GM08714 (cell line): ENCODE data around the gene C17orf100.
"Not testable (repeated sequence)": the region's sequence is repeated elsewhere in the genome, so short reads cannot be mapped to it uniquely, and the experiment has no call there.

ENCODE experiments used
- H3K4me3 ChIP-seq: fragments of 200-500 bp; sonication (Bioruptor generic); 2 replicates; pipeline ENCODE4 v1.5.1; 2014; ENCODE audit warnings: mild to moderate bottlenecking, low read length, inconsistent platforms
- ZNF274 ChIP-seq: IDR thresholded peaks from 2 replicates; pipeline ENCODE4 v1.6.1; 2012; ENCODE audit warnings: mild to moderate bottlenecking, low read depth, low read length

C17orf100 gene

DNA sequence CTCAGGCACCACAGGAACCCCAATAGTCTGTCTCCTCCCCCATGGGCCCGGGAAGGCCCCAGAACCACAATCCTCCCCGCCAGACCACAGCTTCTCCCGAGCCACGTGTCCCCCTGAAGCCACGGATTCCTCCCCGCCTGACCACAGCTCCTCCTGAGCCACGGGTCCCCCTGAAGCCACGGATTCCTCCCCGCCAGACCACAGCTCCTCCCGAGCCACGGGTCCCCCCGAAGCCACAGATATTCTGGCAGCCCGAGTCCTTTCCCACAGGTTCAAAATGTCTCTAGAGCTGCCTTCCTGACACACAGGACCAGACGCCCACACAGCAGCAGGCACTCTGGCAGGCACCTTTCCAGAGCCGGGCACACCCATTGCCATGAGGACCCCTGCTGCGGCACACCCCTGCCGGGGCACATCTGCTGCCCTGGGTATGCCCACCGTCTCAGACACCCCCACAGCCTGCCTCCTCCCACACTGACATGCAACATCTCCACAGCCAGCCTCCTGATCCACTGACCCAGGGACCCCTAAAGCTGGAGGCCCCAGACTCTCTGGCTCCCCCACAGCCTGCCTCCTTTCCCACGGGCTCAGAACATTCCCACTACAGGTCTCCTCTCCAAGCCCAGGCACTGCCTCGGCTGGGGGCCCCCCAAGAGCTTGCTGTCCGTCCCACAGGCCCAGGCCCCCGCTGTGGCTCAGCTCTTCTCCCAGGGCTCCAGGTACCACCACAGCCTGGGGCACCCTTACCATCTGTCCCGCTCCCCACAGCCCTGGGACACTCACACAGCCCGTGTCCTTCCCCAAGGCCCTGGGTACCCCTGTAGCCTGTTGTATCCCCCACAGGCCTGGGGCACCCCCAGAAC, 13.3 kb upstream of the C17orf100 start:
- TF ChIP-seq ZNF274 = no peak
- no peak overlapping the region for H3K4me3 ChIP-seq

DNA sequence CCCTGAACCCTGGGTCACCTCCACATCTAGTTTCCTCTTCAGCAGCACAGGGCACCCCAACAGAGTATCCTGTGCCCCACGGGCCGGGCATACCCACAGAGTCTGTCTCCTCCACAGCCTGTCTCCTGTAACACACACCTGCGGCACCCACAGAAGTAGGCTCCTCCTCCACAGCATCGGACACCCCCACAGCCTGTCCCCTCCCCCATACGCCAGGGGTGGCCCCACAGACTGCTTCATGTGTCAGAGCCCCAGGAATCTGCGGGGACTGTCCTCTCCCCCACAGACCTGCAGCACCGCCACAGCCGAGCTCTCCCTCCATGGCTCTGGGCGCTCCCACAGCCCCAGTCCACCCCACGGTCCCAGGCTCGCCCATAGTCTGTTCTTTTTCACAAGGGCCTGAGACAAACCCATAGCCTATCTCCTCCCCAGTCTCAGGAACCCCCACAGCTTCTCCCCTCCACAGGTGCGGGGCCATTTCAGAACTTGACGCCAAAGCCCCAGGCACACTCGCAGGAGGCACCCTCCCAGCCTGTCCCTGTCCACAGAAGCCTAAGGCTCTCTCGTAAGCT, 12.5 kb upstream of the C17orf100 start:
- peak overlapping the region; percentile 90 for H3K4me3 ChIP-seq
- TF ChIP-seq ZNF274 = no peak

DNA sequence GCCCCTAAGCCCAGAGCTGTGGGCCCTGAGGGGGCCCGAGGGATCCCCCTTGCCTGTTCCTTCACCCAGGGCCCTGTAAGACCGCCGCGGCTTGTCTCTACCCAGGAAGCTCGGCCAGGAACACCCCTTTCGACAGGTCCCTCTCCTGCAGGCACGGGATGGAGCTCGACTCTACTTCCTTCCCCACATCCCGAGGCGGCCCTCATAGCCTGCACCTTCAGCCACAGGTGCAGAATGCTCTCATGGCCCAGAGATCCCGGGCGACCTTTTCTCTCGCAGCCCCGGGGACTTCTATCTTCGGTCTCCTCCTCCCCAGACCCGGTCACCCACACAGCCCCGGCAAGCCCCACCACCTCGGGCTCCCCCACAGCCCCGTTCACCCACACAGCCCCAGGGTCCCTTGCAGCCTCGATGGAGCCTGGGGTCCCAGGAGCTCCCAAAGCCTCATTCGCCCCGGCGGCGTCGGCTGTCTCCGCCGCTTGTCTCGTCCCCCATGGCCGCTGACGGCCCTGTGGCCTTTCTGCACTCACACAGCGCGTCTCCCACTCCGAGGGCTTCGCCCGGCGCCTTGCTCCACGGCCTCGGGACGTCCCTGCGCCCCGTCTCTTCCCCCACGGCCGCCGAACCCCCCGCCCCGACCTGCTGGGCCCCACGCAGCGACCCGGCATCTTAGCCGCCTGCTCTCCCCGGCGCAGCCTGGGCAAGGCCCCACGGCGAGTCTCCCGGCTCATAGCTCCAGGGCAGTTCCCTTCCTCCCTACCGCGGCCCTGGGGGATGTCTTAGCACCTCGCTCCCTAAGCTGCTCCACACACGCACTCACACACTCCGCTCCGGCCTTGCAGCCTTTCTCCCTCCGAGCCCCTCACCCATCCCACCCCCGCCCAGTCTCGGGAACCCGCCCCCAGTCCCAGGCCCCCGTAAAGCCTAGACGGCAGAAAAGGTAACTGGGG, 11.7 kb upstream of the C17orf100 start:
- no peak for TF ChIP-seq ZNF274
- peak overlapping the region; percentile 90 for H3K4me3 ChIP-seq

- TF ChIP-seq ZNF274 = no peak
- H3K4me3 ChIP-seq = peak within 1 kb of the TSS; percentile 90
Observed at GRCh38 chr17:6640536-6641246, 10.9 kb upstream of the C17orf100 start, which contains the start of the genes KIAA0753 and TXNDC17. Gene KIAA0753 (minus strand): TSS chr17:6640711. CDS start chr17:6635103, 5,608 bp downstream. Gene TXNDC17 (plus strand): TSS chr17:6641060. CDS start chr17:6641083, 23 bp downstream.

- peak overlapping the region; percentile 90 for H3K4me3 ChIP-seq
- no peak for TF ChIP-seq ZNF274
Observed at GRCh38 chr17:6641247-6641863, 10.2 kb upstream of the C17orf100 start.

DNA sequence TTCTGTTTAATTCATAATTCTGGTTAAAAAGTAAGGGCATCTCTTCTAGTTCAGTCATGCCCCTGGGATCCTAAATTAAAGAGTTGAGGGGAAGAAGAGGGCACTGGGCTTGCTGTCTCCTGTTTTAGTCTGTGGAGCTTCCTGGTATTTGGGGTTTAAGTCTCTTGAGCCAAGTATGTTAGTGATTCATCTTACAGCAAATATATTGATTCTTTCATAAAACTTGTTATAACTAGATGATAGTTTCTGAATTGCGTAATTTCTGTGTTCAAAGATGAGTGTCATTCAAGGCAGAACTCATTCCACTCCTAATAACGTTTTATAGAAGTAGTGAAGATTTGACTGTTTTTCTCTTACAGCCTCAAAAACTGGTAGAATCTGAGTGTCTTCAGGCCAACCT, 9.0 kb upstream of the C17orf100 start:
- H3K4me3 ChIP-seq = no peak overlapping the region
- no peak for TF ChIP-seq ZNF274

DNA sequence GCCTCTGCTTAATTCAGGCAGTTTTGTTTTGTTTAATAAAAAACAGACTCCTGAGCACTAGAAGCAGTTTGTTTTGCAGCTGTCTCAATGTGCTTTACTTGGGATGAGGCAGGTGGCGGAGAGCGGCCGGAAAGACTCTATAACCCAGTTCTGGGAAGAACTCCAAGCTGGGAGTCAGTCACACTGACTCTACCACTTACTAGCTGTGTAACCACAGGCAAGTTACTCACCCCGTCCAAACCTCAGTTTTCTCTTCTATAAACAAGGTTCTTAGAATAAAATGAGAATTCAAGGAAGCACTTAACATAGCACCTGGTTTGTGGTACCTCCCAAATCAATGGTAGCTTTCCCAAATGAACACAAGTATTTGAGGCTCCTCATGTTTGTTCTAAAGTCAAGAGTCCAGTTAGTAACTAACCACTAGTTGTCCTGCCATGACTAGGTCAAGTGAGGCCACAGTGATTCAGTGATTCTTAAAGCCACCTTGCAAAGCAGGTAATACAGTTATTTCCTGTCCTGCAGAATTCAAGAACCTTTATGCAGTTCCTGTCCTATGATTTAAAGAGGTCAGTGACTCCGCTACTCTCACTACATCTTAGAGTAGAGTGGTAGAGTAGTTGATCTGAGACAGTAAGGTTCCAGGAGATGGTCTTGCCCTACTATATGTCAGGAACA, 8.0 kb upstream of the C17orf100 start:
- no peak overlapping the region for H3K4me3 ChIP-seq
- no peak for TF ChIP-seq ZNF274

DNA sequence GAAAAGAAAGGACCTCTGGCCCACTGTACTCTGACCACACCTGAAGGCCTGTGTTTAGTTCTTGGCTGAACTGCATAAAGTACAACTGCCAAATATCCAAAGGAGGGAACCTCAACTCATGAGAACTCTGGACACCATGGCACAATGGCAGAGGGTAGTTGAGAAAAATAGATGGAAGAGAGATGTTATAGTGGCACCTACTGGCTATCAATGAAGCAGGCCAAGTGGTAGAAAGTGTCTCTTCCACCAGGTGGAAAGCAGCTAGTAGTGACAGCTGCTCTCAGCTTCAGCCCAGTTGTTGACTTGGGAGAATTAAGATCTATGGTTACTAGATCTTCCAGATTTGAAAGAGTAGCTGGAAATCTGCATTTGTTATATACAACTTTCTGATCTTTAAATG, 3.4 kb upstream of the C17orf100 start:
- no peak overlapping the region for H3K4me3 ChIP-seq
- TF ChIP-seq ZNF274 = no peak

GRCh38 chr17:6651919-6652452, 424 bp downstream of the C17orf100 start:
- no peak for TF ChIP-seq ZNF274
- peak overlapping the region; percentile 97 for H3K4me3 ChIP-seq

DNA sequence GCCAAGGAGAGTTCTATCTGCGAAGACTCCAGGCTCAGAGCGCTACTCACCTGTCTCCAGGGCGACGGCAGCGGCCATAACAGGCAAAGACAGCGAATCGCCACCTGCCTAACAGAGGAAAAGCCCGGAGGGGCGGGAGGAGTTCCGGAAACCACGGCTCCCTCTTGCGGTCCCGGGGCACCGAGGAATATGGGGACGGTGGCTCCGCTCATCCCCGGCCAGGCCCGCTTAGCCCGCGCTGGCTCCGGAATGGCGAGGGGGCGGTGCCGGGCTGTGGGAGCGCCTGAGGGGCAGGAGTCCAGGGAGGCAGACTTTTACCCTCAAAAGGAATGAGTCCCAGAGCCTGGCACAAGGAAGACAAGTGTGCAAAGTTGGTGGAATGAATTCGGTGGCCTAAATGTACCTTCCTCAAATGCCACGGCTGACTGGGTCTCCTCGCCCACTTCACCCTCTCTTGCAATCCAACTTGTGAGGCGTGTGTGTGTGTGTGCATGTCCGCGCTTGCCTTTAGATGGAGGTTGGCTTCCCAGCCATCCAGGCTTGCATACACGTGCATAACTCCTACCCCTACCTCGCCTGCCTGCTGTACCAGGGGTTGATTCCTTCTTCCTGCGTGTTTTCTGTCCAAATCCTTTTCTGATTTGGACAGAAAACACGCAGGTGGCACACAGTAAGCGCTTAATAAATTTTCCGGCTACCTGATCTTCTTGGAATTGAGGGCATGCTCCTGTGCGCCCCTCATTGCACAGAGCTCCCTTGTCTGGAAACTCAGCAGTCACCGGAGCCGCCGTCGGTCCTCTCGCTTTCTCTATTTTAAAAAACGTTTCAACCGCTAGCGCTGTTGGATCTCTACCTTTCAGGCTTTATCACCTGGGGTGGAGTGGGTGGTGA, 3.5 kb downstream of the C17orf100 start:
- H3K4me3 ChIP-seq = no peak overlapping the region
- TF ChIP-seq ZNF274 = no peak

DNA sequence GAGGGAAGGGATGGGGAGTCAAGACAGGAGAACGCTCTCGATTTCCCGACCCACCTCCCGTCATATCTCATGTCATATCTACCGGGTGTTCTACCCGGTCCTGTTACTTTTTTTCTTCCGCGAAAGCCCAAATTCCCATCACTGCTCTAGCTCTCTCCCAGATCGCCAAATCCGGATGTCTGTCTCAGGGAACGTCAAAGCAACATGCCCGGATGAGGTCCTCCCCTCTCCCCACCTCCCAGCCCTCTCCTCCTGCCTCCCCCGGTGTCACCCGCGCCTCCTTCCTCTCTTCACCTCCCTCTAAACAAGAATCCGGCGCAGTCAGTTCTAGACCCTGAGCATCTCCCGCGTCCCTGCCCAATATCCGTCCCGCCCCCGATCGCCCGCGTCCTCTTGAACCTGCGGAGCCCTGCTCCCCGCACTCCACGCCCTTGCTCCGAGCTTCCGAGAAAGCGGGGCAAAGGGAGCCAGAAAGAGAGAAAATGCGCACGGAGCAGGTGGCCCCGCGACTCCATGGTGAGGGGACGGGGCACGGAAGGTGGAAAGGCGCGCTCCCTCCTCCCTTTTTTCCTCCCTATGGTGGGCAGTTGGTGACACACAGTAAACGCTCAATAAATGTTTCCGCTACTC, 4.3 kb downstream of the C17orf100 start:
- not testable (repeated sequence) for H3K4me3 ChIP-seq

GRCh38 chr17:6656797-6657632, 5.5 kb downstream of the C17orf100 start:
- H3K4me3 ChIP-seq = peak overlapping the region; percentile 55; the same call in 1 of the 2 replicates
